GM12892 (cell line): ENCODE data around the gene TCF4.

ENCODE experiments used
- POLR2A ChIP-seq: IDR thresholded peaks from 2 replicates; pipeline ENCODE4 v1.6.1; 2011; ENCODE audit warnings: low read depth, low read length, control low read depth
- POLR2AphosphoS5 ChIP-seq: IDR thresholded peaks from 2 replicates; pipeline ENCODE4 v1.6.1; 2011; ENCODE audit warnings: low read depth, low read length, control low read depth

GRCh38 chr18:55286257-55286825, 301.7 kb downstream of the TCF4 start:
- TF ChIP-seq POLR2AphosphoS5 (no peak), POLR2A (no peak)
